Sigmoid colon (tissue), 7 donors: Measurements from ENCODE around the gene OSBPL5. TPM values are rescaled to one million over a fixed set of nuclear protein-coding genes. Genes with fewer than 3 reads are reported as not detected.
A peak's percentile ranks its signal among the peaks of the same experiment; 100 is the strongest.
"Not testable (repeated sequence)": the region's sequence is repeated elsewhere in the genome, so short reads cannot be mapped to it uniquely, and the experiment has no call there.

Source experiments
- DNase-seq: peaks from one replicate; pipeline ENCODE4 v3.0.0-alpha.2; 2019
- H3K27ac ChIP-seq, 4 donors: fragments of 200-600 bp; sonication (generic); one replicate each; pipeline ENCODE4 v1.5.1; 2016 to 2019; ENCODE audit warnings: mild to moderate bottlenecking in 1 of 4
- H3K27me3 ChIP-seq, 3 donors: fragments of 200-600 bp; sonication (generic); one replicate each; pipeline ENCODE4 v1.5.1; 2019; ENCODE audit warnings: mild to moderate bottlenecking in 1 of 3
- H3K36me3 ChIP-seq, 4 donors: fragments of 200-600 bp; sonication (generic); one replicate each; pipeline ENCODE4 v1.5.1; 2016 to 2019
- H3K4me1 ChIP-seq, 4 donors: fragments of 200-600 bp; sonication (generic); one replicate each; pipeline ENCODE4 v1.5.1; 2017 to 2019
- H3K4me3 ChIP-seq, 4 donors: fragments of 200-600 bp; sonication (generic); one replicate each; pipeline ENCODE4 v1.5.1; 2017 to 2019; ENCODE audit warnings: mild to moderate bottlenecking in 2 of 4, moderate library complexity in 1 of 4
- H3K9me3 ChIP-seq, 4 donors: fragments of 200-600 bp in 3 of 4; sonication (generic) in 3 of 4; one replicate each; pipeline versions ENCODE4 v1.5.1 to v1.6.1; 2013 to 2019
- EP300 ChIP-seq, 4 donors: sonication (generic); formaldehyde crosslinking; IDR thresholded peaks; one replicate each; pipeline ENCODE4 v1.6.1; 2017; ENCODE audit warnings: antibody characterized with exemption in 4 of 4
- POLR2A ChIP-seq, 2 donors: fragments of 450-650 bp; IDR thresholded peaks; one replicate each; pipeline ENCODE4 v1.6.1; 2016; ENCODE audit warnings: antibody characterized with exemption in 2 of 2, mild to moderate bottlenecking in 2 of 2, moderate library complexity in 2 of 2
- POLR2AphosphoS5 ChIP-seq, 4 donors: sonication (generic); formaldehyde crosslinking; IDR thresholded peaks; one replicate each; pipeline ENCODE4 v1.6.1; 2017; ENCODE audit warnings: antibody characterized with exemption in 4 of 4
- WGBS, 2 donors: extraction: QIAGEN DNeasy Blood & Tissue Kit; methylation state at CpG; one replicate each; pipeline ENCODE4 v1.1.7; 2013; 5-methylcytosine and 5-hydroxymethylcytosine counted together
- intact Hi-C: fragments of 100-400 bp; cut with DNase I; formaldehyde crosslinking; loops from one replicate; pipeline ENCODE4 v1.15.1; 2023
- polyA plus RNA-seq, 3 donors: library from polyadenylated mRNA; stranded (reverse); fragments of 200-250 nt; gene quantifications; one replicate each; pipeline ENCODE4 v1.2.3, GENCODE V29; 2013
- total RNA-seq, 4 donors: library from RNA; depleted of rRNA; stranded (reverse); fragments of >200 nt; gene quantifications; one replicate each; pipeline ENCODE4 v1.1.0, GENCODE V29; 2016
- TF ChIP-seq, protein P1 (sequence below), 4 experiments: fragments of 450-650 bp in 3 of 4; fragments of 200-600 bp in 1 of 4; IDR thresholded peaks; one replicate each; pipeline ENCODE4 v1.5.1; 2016 to 2019; ENCODE audit warnings: antibody characterized with exemption in 4 of 4, mild to moderate bottlenecking in 3 of 4, moderate library complexity in 2 of 4
- donor health status: healthy with polysubstance abuse.
- donor health status: Bipolar disorder and iron deficiency.
- donor health status: healthy.

The OSBPL5 gene
- total and polyA plus RNA-seq, 7 donors: 16.6 to 69.2 (median 29.8) TPM

DNA sequence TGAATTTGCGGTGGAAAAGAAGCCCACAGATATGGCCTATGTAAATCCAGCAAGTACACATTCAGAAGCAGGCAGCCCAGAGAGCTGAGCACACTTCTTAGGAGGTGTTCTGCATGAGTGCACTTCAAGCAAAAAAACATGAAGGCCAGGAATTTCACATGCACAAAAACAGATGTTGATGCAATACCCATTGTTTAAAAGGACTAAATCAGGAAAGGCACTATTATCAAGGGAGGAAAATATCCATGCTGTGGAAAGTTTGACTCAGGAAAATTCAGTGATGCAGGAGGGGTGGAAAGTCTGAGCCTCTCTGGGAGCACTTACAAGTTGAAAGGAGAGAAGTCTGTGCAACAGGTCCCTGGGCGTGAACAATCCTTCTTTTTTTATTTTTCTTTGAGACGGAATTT lies 92.1 kb downstream of the OSBPL5 start:
- Histone ChIP-seq H3K36me3 (no peaks in the 10 kb centered on the region), H3K9me3 (no peaks in the 10 kb centered on the region), H3K4me3 (no peak overlapping the region), H3K4me1 (no peaks in the 10 kb centered on the region), H3K27ac (peak overlapping the region in 2 of 4 donors; percentile 37 to 52), H3K27me3 (peaks cover 0 to 6% (median 0%) of the 10 kb centered on the region in 3 donors)
- 89 to 90% methylated on average over 3 of the region's 3 CpGs for WGBS, 2 donors
- TF ChIP-seq EP300 (IDR thresholded peaks at IDR 0.05): no peak
- TF ChIP-seq POLR2A (IDR thresholded peaks at IDR 0.05): no peak
- TF ChIP-seq, protein P1, sequence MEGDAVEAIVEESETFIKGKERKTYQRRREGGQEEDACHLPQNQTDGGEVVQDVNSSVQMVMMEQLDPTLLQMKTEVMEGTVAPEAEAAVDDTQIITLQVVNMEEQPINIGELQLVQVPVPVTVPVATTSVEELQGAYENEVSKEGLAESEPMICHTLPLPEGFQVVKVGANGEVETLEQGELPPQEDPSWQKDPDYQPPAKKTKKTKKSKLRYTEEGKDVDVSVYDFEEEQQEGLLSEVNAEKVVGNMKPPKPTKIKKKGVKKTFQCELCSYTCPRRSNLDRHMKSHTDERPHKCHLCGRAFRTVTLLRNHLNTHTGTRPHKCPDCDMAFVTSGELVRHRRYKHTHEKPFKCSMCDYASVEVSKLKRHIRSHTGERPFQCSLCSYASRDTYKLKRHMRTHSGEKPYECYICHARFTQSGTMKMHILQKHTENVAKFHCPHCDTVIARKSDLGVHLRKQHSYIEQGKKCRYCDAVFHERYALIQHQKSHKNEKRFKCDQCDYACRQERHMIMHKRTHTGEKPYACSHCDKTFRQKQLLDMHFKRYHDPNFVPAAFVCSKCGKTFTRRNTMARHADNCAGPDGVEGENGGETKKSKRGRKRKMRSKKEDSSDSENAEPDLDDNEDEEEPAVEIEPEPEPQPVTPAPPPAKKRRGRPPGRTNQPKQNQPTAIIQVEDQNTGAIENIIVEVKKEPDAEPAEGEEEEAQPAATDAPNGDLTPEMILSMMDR (IDR thresholded peaks at IDR 0.05): no peak
- TF ChIP-seq POLR2AphosphoS5 (IDR thresholded peaks at IDR 0.05): peak in 3 of 4 donors; percentile 21 to 52 (median 37)
- intact Hi-C loops: no loop called here
- no peak for DNase-seq

DNA sequence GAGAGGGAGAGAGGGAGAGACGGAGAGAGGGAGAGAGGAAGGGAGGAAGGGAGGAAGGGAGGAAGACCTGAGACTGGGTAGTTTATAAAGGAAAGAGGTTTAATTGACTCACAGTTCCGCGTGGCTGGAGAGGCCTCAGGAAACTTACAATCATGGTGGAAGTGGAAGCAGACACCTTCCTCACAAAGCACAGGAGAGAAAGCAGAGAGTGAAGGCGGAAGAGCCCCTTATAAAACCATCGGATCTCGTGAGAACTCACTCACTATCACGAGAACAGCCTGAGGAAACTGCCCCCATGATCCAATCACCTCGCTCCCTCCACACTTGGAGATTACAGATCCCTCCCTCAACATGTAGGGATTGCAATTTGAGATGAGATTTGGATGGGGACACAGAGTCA lies 95.7 kb downstream of the OSBPL5 start:
- Histone ChIP-seq H3K9me3 (no peaks in the 10 kb centered on the region), H3K27me3 (no peaks in the 10 kb centered on the region), H3K27ac (no peak overlapping the region), H3K4me1 (no peaks in the 10 kb centered on the region), H3K36me3 (no peaks in the 10 kb centered on the region), H3K4me3 (no peak overlapping the region)
- WGBS, 2 donors: 83 to 91% methylated on average over 7 of the region's 8 CpGs
- intact Hi-C loops: no loop called here
- TF ChIP-seq POLR2A (IDR thresholded peaks at IDR 0.05): no peak
- no peak for DNase-seq

DNA sequence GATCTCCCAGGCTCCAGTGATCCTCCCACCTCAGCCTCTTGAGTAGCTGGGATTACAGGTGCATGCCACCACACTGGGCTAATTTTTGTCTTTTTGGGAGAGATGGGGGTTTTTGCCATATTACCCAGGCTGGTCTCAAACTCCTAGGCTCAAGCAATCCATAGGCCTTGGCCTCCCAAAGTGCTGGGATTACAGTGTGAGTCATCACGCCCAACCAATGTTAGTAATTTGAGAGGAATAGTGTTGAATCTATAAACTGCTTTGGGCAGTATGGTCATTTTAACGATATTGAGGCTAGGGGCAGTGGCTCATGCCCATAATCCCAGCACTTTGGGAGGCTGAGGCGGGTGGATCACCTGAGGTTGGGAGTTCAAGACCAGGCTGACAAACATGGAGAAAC lies 98.8 kb downstream of the OSBPL5 start:
- H3K27ac ChIP-seq, H3K27me3 ChIP-seq, intact Hi-C loops, H3K36me3 ChIP-seq, H3K9me3 ChIP-seq, H3K4me1 ChIP-seq, DNase-seq, H3K4me3 ChIP-seq: not testable (repeated sequence)
- WGBS, 2 donors: 91 to 95% methylated on average over 3 of the region's 3 CpGs

DNA sequence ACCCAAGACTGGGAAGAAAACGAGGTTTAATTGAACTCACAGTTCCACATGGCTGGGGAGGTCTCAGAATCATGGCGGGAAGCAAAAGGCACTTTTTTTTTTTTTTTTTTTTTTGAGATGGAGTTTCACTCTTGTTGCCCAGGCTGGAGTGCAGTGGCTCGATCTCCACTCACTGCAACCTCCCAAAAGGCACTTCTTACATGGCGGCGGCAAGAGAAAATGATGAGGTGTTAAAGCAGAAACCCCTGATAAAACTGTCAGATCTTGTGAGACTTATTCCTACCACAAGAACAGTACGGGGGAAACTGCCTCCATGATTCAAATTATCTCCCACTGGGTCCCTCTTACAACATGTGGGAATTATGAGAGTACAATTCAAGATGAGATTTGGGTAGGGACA lies 100.4 kb downstream of the OSBPL5 start:
- intact Hi-C loops, H3K4me3 ChIP-seq, H3K27me3 ChIP-seq, DNase-seq, H3K36me3 ChIP-seq, H3K4me1 ChIP-seq, H3K27ac ChIP-seq, H3K9me3 ChIP-seq: not testable (repeated sequence)
- WGBS, 2 donors: 92 to 94% methylated on average over 6 of the region's 6 CpGs

DNA sequence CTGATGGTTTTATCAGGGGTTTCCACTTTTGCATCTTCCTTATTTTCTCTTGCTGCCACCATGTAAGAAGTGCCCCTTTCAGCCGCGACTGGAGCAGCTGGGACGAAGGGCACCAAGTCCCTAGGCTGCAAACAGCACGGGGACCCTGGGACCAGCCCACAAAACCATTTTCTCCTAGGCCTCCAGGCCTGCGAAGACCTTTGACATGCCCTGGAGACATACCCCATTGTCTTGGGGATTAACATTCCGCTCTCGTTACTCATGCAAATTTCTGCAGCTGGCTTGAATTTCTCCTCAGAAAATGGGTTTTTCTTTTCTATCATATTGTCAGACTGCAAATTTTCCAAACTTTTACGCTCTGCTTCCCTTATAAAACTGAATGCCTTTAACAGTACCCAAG lies 101.2 kb downstream of the OSBPL5 start:
- 80 to 86% methylated on average over 8 of the region's 8 CpGs for WGBS, 2 donors

DNA sequence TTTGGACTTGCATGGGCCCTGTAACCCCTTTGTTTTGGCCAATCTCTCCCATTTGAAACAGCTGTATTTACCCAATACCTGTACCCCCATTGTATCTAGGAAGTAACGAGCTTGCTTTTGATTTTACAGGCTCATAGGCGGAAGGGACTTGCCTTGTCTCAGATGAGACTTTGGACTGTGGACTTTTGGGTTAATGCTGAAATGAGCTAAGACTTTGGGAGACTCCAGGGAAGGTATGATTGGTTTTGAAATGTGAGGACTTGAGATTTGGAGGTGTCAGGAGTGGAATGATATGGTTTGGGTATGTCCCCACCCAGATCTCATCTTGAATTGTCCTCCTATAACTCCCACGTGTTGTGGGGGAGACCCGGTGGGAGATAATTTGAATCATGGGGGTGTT lies 101.7 kb downstream of the OSBPL5 start:
- H3K27me3 ChIP-seq, intact Hi-C loops, H3K4me1 ChIP-seq, H3K4me3 ChIP-seq, DNase-seq, H3K27ac ChIP-seq, H3K36me3 ChIP-seq, H3K9me3 ChIP-seq: not testable (repeated sequence)
- 37 to 69% methylated on average over 4 of the region's 4 CpGs for WGBS, 2 donors

More for the DNA sequence above, 101.2 kb downstream of the OSBPL5 start:
- H3K4me1 ChIP-seq, intact Hi-C loops, DNase-seq, H3K27ac ChIP-seq, H3K27me3 ChIP-seq, H3K36me3 ChIP-seq, H3K9me3 ChIP-seq, H3K4me3 ChIP-seq: not testable (repeated sequence)

DNA sequence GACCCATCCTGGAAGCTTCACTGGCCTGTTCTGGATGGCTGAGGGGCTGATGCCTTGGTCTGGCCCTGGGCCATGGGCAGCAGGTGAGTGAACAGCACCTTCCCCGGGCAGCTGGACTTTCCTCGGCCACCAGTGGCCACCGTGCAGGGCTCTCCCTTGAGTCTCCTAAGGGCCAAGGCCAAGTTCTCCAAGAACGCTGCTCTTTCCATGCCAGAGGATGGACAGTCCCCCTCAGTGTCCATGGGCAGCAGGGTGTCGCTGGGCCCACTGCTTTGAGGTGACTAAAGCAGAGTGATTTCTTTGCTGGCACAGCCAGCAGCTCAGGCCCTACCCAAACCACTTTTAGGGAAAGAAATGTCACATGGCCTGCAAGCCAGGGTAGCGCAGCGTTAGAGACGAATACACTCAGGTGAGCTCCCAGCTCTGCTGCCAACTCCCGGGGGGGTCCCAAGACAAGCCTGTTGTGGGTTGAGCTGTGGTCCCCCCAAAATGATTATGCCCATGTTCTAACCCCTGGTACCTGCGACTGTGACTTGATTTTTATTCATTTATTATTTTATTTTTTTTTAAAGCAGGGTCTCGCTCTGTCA lies 104.6 kb downstream of the OSBPL5 start:
- no peaks in the 10 kb centered on the region for H3K9me3 ChIP-seq
- H3K27ac ChIP-seq: no peak overlapping the region
- TF ChIP-seq, protein P1 (IDR thresholded peaks at IDR 0.05): no peak
- TF ChIP-seq POLR2A (IDR thresholded peaks at IDR 0.05): no peak
- TF ChIP-seq EP300 (IDR thresholded peaks at IDR 0.05): no peak
- no peak for TF ChIP-seq POLR2AphosphoS5 (IDR thresholded peaks at IDR 0.05)
- 91 to 93% methylated on average over 11 of the region's 11 CpGs for WGBS, 2 donors
- no peak for DNase-seq
- no peaks in the 10 kb centered on the region for H3K36me3 ChIP-seq
- H3K4me3 ChIP-seq: no peak overlapping the region
- intact Hi-C loops: no loop called here
- H3K4me1 ChIP-seq: peaks cover 0 to 23% (median 18%) of the 10 kb centered on the region in 4 donors
- no peaks in the 10 kb centered on the region for H3K27me3 ChIP-seq
